Measurements from ENCODE around the gene PSME1.

DNA sequence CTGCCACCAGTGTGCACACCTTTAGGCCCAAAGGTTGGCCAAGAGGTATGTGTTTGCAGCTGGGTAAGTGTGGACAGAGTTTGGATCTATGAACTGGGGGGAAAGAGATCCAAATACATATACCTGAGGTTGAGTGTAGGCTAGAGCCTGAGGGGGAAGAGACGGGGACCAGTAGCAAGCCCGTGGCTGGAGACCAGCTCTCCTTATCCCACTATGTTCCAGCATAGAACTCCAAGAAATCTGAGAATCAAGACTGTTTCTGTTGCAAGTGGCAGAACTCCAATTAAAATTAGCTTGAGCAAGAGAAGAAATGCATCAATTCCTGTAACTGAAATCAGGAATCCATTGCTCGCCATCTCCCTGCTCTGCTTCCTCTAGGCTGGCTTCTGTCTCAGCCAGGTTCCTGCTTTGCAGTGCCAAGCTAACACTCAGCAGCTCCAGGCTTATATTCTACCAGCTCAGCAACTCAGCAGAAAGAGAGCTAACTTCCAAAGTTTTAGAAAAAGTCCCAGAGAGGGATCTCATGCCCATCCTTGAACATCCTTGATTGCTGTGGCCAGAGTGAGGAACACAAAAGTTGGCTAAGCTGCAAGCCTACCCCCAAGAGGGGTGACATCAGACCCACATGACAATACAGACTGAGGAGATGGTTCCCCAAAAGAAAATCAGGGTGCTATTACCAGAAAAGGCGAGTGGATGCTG lies 43.3 kb upstream of the PSME1 start:
- no peak for TF ChIP-seq TCF12 (IDR thresholded peaks at IDR 0.05; ENCODE audit: low read depth)
- TF ChIP-seq, protein P1, sequence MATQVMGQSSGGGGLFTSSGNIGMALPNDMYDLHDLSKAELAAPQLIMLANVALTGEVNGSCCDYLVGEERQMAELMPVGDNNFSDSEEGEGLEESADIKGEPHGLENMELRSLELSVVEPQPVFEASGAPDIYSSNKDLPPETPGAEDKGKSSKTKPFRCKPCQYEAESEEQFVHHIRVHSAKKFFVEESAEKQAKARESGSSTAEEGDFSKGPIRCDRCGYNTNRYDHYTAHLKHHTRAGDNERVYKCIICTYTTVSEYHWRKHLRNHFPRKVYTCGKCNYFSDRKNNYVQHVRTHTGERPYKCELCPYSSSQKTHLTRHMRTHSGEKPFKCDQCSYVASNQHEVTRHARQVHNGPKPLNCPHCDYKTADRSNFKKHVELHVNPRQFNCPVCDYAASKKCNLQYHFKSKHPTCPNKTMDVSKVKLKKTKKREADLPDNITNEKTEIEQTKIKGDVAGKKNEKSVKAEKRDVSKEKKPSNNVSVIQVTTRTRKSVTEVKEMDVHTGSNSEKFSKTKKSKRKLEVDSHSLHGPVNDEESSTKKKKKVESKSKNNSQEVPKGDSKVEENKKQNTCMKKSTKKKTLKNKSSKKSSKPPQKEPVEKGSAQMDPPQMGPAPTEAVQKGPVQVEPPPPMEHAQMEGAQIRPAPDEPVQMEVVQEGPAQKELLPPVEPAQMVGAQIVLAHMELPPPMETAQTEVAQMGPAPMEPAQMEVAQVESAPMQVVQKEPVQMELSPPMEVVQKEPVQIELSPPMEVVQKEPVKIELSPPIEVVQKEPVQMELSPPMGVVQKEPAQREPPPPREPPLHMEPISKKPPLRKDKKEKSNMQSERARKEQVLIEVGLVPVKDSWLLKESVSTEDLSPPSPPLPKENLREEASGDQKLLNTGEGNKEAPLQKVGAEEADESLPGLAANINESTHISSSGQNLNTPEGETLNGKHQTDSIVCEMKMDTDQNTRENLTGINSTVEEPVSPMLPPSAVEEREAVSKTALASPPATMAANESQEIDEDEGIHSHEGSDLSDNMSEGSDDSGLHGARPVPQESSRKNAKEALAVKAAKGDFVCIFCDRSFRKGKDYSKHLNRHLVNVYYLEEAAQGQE (IDR thresholded peaks at IDR 0.05; ENCODE audit: low read depth), result no peak
- no peak for TF ChIP-seq NFIC (IDR thresholded peaks at IDR 0.05)
- TF ChIP-seq, protein P2, sequence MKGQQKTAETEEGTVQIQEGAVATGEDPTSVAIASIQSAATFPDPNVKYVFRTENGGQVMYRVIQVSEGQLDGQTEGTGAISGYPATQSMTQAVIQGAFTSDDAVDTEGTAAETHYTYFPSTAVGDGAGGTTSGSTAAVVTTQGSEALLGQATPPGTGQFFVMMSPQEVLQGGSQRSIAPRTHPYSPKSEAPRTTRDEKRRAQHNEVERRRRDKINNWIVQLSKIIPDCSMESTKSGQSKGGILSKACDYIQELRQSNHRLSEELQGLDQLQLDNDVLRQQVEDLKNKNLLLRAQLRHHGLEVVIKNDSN (IDR thresholded peaks at IDR 0.05), result no peak
- no peak for TF ChIP-seq RAD21 (IDR thresholded peaks at IDR 0.05; ENCODE audit: low read depth)
- no peak for TF ChIP-seq CEBPB (IDR thresholded peaks at IDR 0.05)
- TF ChIP-seq EP300 (IDR thresholded peaks at IDR 0.05; ENCODE audit: borderline replicate concordance), result no peak
- no peak for TF ChIP-seq ZBTB7A (IDR thresholded peaks at IDR 0.05; ENCODE audit: low read depth)
- no peak for TF ChIP-seq YY1 (IDR thresholded peaks at IDR 0.05; ENCODE audit: low read depth)

Data from Ishikawa (cell line).